HepG2 (cell line): ENCODE results near the gene MIF. TPM values are rescaled to one million over a fixed set of nuclear protein-coding genes. Genes with fewer than 3 reads are reported as not detected.

Source experiments
- ARHGAP35 ChIP-seq: sonication (generic); formaldehyde crosslinking; IDR thresholded peaks from 2 replicates; pipeline ENCODE4 v1.9.0; 2022; ENCODE audit warnings: mild to moderate bottlenecking, inconsistent platforms, moderate library complexity, missing genetic modification reagents, borderline replicate concordance
- DMAP1 ChIP-seq: IDR thresholded peaks from 2 replicates; pipeline ENCODE4 v1.6.1; 2016
- FOXM1 ChIP-seq: sonication (generic); formaldehyde crosslinking; IDR thresholded peaks from 2 replicates; pipeline ENCODE4 v1.5.0; 2020; ENCODE audit warnings: missing genetic modification reagents
- NFYC ChIP-seq: IDR thresholded peaks from 2 replicates; pipeline ENCODE4 v1.6.1; 2016; ENCODE audit warnings: missing genetic modification reagents, missing compliant biosample characterization
- NONO ChIP-seq, 2 experiments: fragments of 450-650 bp in 1 of 2; sonication (generic) in 1 of 2; formaldehyde crosslinking in 1 of 2; IDR thresholded peaks in 1 of 2; conservative IDR thresholded peaks in 1 of 2; 2 replicates each; pipeline versions ENCODE4 v1.6.1 to v1.8.0; 2017 to 2022; ENCODE audit warnings: mild to moderate bottlenecking in 1 of 2, missing genetic modification reagents in 1 of 2, moderate library complexity in 1 of 2
- THAP11 ChIP-seq: IDR thresholded peaks from 2 replicates; pipeline ENCODE4 v1.6.1; 2016; ENCODE audit warnings: missing biosample characterization, missing genetic modification reagents
- ZNF20 ChIP-seq: sonication (generic); formaldehyde crosslinking; IDR thresholded peaks from 2 replicates; pipeline ENCODE4 v1.4.0; 2020; ENCODE audit warnings: mild to moderate bottlenecking, moderate library complexity, missing genetic modification reagents
- ZNF253 ChIP-seq: sonication (generic); formaldehyde crosslinking; IDR thresholded peaks from 2 replicates; pipeline ENCODE4 v1.8.0; 2022; ENCODE audit warnings: mild to moderate bottlenecking, missing genetic modification reagents, borderline replicate concordance
- ZNF260 ChIP-seq: sonication (generic); formaldehyde crosslinking; IDR thresholded peaks from 2 replicates; pipeline ENCODE4 v1.4.0; 2020; ENCODE audit warnings: missing genetic modification reagents, low read depth, mild to moderate bottlenecking, borderline replicate concordance
- ZNF431 ChIP-seq: sonication (generic); formaldehyde crosslinking; IDR thresholded peaks from 2 replicates; pipeline ENCODE4 v1.9.0; 2022; ENCODE audit warnings: missing genetic modification reagents, low read depth, mild to moderate bottlenecking, borderline replicate concordance
- ZNF672 ChIP-seq: sonication (generic); formaldehyde crosslinking; IDR thresholded peaks from 2 replicates; pipeline ENCODE4 v1.8.1; 2022; ENCODE audit warnings: missing genetic modification reagents
- ZNF749 ChIP-seq: sonication (generic); formaldehyde crosslinking; IDR thresholded peaks from 2 replicates; pipeline ENCODE4 v1.8.0; 2022; ENCODE audit warnings: mild to moderate bottlenecking, missing genetic modification reagents, moderate library complexity, borderline replicate concordance
- ZNF790 ChIP-seq: sonication (generic); formaldehyde crosslinking; IDR thresholded peaks from 2 replicates; pipeline ENCODE4 v1.8.0; 2022; ENCODE audit warnings: missing genetic modification reagents, mild to moderate bottlenecking, borderline replicate concordance
- polyA plus RNA-seq, 8 experiments: library from polyadenylated mRNA; depleted of rRNA in 3 of 8; stranded (reverse) in 7 of 8; unstranded in 1 of 8; fragments of >200 nt; fragmentation: Illumina TruSeq in 4 of 8; extraction: Trizol in 4 of 8; gene quantifications; 2 replicates each; pipeline versions ENCODE4 v1.2.1 to v1.2.3, GENCODE V29; 2011 to 2016; ENCODE audit warnings: low read depth in 4 of 8, missing spikeins in 1 of 8, mixed read lengths in 1 of 8; ENCODE audit not compliant: insufficient read depth in 1 of 8
- total RNA-seq, 5 experiments: library from RNA; depleted of rRNA; stranded (reverse); fragments of >200 nt; fragmentation: Illumina TruSeq; extraction: Trizol; gene quantifications; 2 replicates each; pipeline ENCODE4 v1.2.3, GENCODE V29; 2016; ENCODE audit warnings: low read depth in 1 of 5
- TF ChIP-seq, protein P1 (sequence below): sonication (generic); formaldehyde crosslinking; IDR thresholded peaks from 2 replicates; pipeline ENCODE4 v1.4.0; 2020; ENCODE audit warnings: mild to moderate bottlenecking, low read depth, missing genetic modification reagents
- TF ChIP-seq, protein P2 (sequence below): sonication (generic); formaldehyde crosslinking; IDR thresholded peaks from 2 replicates; pipeline ENCODE4 v1.8.0; 2022; ENCODE audit warnings: missing genetic modification reagents, mild to moderate bottlenecking, borderline replicate concordance
- TF ChIP-seq, protein P3 (sequence below): sonication (generic); formaldehyde crosslinking; IDR thresholded peaks from 2 replicates; pipeline ENCODE4 v1.8.1; 2023; ENCODE audit warnings: missing genetic modification reagents, mild to moderate bottlenecking, borderline replicate concordance
- TF ChIP-seq, protein P4 (sequence below): sonication (generic); formaldehyde crosslinking; IDR thresholded peaks from 2 replicates; pipeline ENCODE4 v1.5.0; 2020; ENCODE audit warnings: mild to moderate bottlenecking, missing genetic modification reagents
- TF ChIP-seq, protein P5 (sequence below), 2 experiments: sonication (generic) in 1 of 2; formaldehyde crosslinking in 1 of 2; IDR thresholded peaks; 2 replicates each; pipeline versions ENCODE4 v1.4.0 to v1.6.1; 2016 to 2020; ENCODE audit warnings: borderline replicate concordance in 1 of 2, low read depth in 1 of 2, mild to moderate bottlenecking in 1 of 2, missing genetic modification reagents in 1 of 2

The MIF gene
- total and polyA plus RNA-seq, 2 of the 13 experiments (the other 11 are each of a cell fraction or from before 2014, with no cell fraction given): 634 to 675 TPM

DNA sequence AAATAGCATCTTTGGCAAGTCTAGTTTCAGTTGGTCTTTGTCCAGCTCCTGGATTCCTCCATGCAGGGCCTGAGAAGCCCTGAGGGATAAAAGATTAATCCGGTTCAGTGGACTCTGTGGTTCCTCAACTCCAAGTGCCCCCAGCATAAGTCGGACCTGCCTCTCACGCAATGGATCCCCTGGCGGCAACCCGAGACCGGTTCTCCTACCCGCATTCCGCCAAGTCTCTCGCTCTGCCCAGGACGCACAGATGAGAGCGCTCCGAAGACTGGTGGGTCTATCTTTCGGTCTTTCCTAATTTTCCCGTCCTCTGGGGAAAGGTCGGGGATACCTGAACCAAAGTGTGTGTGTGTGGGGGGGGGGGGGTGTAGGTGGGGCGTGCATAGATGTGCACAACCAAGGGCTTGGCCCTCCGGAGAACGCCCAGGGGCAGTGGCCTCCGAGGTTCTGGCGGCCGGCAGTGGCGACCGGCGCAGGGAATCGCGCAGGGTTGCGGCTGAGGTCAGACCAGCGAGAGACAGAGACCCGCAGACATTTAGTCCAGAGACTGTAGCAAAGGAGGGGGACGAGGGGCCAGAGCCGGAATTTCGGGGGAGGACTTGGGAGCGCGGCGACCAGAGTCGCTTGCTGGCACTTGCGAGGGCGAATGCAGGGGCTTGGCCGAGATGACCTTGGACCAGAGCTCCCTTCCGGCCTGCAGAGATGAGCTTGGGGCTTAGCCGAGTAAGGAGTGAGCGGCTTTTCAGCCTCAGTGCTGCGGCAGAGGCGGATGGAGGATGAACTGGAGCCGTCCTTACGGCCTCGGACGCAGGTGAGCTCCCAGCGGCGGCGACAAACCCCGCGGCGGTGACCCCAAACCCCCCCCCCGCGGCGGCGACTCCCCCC lies 37.2 kb upstream of the MIF start (continued):
- TF ChIP-seq ZNF253 (CRISPR knock-in tag) (peak; percentile 49; the same call in 1 of the 2 replicates), ZNF749 (CRISPR knock-in tag) (no peak), ZNF20 (CRISPR knock-in tag) (no peak), ARHGAP35 (no peak), FOXM1 (CRISPR knock-in tag) (no peak), ZNF431 (CRISPR knock-in tag) (no peak), DMAP1 (CRISPR knock-in tag) (peak; percentile 61; the same call in 1 of the 2 replicates), ZNF672 (CRISPR knock-in tag) (peak; percentile 99), NFYC (no peak), THAP11 (CRISPR knock-in tag) (no peak), ZNF260 (CRISPR knock-in tag) (no peak), ZNF790 (CRISPR knock-in tag) (0 out of 2 replicates have a peak, but pooled peaks have one; percentile 17), NONO (IDR thresholded peaks at IDR 0.05) (no peak), NONO (CRISPR knock-in tag; conservative IDR thresholded peaks at IDR 0.05) (peak; percentile 13; the same call in 1 of the 2 replicates)
- TF ChIP-seq, protein P1, sequence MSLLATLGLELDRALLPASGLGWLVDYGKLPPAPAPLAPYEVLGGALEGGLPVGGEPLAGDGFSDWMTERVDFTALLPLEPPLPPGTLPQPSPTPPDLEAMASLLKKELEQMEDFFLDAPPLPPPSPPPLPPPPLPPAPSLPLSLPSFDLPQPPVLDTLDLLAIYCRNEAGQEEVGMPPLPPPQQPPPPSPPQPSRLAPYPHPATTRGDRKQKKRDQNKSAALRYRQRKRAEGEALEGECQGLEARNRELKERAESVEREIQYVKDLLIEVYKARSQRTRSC: 0 out of 2 replicates have a peak, but pooled peaks have one; percentile 6
- TF ChIP-seq, protein P2, sequence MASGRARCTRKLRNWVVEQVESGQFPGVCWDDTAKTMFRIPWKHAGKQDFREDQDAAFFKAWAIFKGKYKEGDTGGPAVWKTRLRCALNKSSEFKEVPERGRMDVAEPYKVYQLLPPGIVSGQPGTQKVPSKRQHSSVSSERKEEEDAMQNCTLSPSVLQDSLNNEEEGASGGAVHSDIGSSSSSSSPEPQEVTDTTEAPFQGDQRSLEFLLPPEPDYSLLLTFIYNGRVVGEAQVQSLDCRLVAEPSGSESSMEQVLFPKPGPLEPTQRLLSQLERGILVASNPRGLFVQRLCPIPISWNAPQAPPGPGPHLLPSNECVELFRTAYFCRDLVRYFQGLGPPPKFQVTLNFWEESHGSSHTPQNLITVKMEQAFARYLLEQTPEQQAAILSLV (CRISPR knock-in tag): 0 out of 2 replicates have a peak, but pooled peaks have one; percentile 12
- TF ChIP-seq, protein P3, sequence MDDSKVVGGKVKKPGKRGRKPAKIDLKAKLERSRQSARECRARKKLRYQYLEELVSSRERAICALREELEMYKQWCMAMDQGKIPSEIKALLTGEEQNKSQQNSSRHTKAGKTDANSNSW (CRISPR knock-in tag): no peak
- TF ChIP-seq, protein P4, sequence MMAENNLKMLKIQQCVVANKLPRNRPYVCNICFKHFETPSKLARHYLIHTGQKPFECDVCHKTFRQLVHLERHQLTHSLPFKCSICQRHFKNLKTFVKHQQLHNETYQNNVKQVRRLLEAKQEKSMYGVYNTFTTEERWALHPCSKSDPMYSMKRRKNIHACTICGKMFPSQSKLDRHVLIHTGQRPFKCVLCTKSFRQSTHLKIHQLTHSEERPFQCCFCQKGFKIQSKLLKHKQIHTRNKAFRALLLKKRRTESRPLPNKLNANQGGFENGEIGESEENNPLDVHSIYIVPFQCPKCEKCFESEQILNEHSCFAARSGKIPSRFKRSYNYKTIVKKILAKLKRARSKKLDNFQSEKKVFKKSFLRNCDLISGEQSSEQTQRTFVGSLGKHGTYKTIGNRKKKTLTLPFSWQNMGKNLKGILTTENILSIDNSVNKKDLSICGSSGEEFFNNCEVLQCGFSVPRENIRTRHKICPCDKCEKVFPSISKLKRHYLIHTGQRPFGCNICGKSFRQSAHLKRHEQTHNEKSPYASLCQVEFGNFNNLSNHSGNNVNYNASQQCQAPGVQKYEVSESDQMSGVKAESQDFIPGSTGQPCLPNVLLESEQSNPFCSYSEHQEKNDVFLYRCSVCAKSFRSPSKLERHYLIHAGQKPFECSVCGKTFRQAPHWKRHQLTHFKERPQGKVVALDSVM (CRISPR knock-in tag): no peak
- TF ChIP-seq, protein P5, sequence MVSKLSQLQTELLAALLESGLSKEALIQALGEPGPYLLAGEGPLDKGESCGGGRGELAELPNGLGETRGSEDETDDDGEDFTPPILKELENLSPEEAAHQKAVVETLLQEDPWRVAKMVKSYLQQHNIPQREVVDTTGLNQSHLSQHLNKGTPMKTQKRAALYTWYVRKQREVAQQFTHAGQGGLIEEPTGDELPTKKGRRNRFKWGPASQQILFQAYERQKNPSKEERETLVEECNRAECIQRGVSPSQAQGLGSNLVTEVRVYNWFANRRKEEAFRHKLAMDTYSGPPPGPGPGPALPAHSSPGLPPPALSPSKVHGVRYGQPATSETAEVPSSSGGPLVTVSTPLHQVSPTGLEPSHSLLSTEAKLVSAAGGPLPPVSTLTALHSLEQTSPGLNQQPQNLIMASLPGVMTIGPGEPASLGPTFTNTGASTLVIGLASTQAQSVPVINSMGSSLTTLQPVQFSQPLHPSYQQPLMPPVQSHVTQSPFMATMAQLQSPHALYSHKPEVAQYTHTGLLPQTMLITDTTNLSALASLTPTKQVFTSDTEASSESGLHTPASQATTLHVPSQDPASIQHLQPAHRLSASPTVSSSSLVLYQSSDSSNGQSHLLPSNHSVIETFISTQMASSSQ (IDR thresholded peaks at IDR 0.05; ENCODE audit: low read depth): no peak
- TF ChIP-seq, protein P5 (CRISPR knock-in tag; IDR thresholded peaks at IDR 0.05; ENCODE audit: borderline replicate concordance): 0 out of 2 replicates have a peak, but pooled peaks have one; percentile 40
